Activated naive CD4-positive, alpha-beta T cell (primary cell): ENCODE measurements around the gene STXBP6.

ENCODE experiments used
- DNase-seq, 4 experiments: peaks; one replicate each; lab custom pipeline; 2025; lab: John Stamatoyannopoulos, UW

Gene STXBP6

GRCh38 chr14:24831677-24832076 lies 218.3 kb downstream of the STXBP6 start:
- DNase-seq, result no peak

- DNase-seq, result no peak
Observed at GRCh38 chr14:24829862-24830261, 220.1 kb downstream of the STXBP6 start.

GRCh38 chr14:24828486-24828885 lies 221.5 kb downstream of the STXBP6 start:
- DNase-seq, result no peak

- no peak for DNase-seq
Observed at GRCh38 chr14:24826390-24826789, 223.6 kb downstream of the STXBP6 start.

- DNase-seq, result no peak
Observed at GRCh38 chr14:24820616-24821015, 229.3 kb downstream of the STXBP6 start.

- DNase-seq, result no peak
Observed at GRCh38 chr14:24818823-24819341, 231.1 kb downstream of the STXBP6 start.

- DNase-seq, result no peak
Observed at GRCh38 chr14:24818058-24818822, 231.7 kb downstream of the STXBP6 start.

GRCh38 chr14:24817212-24818057 lies 232.5 kb downstream of the STXBP6 start:
- no peak for DNase-seq

- DNase-seq, result no peak
Observed at GRCh38 chr14:24816929-24817211, 233.1 kb downstream of the STXBP6 start.

- no peak for DNase-seq
Observed at GRCh38 chr14:24816011-24816928, 233.7 kb downstream of the STXBP6 start.

GRCh38 chr14:24815543-24815942 lies 234.4 kb downstream of the STXBP6 start:
- no peak for DNase-seq

GRCh38 chr14:24814944-24815343 lies 235.0 kb downstream of the STXBP6 start:
- no peak for DNase-seq

- DNase-seq, result no peak
Observed at GRCh38 chr14:24814346-24814745, 235.6 kb downstream of the STXBP6 start.

- no peak for DNase-seq
Observed at GRCh38 chr14:24813819-24814259, 236.1 kb downstream of the STXBP6 start.

GRCh38 chr14:24813089-24813815 lies 236.7 kb downstream of the STXBP6 start:
- no peak for DNase-seq

- DNase-seq, result no peak
Observed at GRCh38 chr14:24809135-24809534, 240.8 kb downstream of the STXBP6 start.

- DNase-seq, result no peak
Observed at GRCh38 chr14:24808412-24808811, 241.5 kb downstream of the STXBP6 start.

GRCh38 chr14:24806061-24806678 lies 243.8 kb downstream of the STXBP6 start:
- no peak for DNase-seq

- DNase-seq, result no peak
Observed at GRCh38 chr14:24804552-24805212, 245.3 kb downstream of the STXBP6 start.

- no peak for DNase-seq
Observed at GRCh38 chr14:24803933-24804494, 245.9 kb downstream of the STXBP6 start.
